HG03469 (cell line): Measurements from ENCODE around the gene ARHGAP6.
"Not testable (repeated sequence)": the region's sequence is repeated elsewhere in the genome, so short reads cannot be mapped to it uniquely, and the experiment has no call there.

Experiments used
- ATAC-seq: cut with Tn5 transposase; IDR thresholded peaks from one replicate; pipeline ENCODE4 v1.9.1; 2021; ENCODE audit warnings: mild to moderate bottlenecking, moderate library complexity, moderate number of reproducible peaks; ENCODE audit not compliant: unreplicated experiment

The ARHGAP6 gene

GRCh38 chrX:11648705-11649519 is 16.8 kb downstream of the ARHGAP6 start:
- ATAC-seq = no peak

GRCh38 chrX:11647138-11647537 is 18.6 kb downstream of the ARHGAP6 start:
- no peak for ATAC-seq

DNA sequence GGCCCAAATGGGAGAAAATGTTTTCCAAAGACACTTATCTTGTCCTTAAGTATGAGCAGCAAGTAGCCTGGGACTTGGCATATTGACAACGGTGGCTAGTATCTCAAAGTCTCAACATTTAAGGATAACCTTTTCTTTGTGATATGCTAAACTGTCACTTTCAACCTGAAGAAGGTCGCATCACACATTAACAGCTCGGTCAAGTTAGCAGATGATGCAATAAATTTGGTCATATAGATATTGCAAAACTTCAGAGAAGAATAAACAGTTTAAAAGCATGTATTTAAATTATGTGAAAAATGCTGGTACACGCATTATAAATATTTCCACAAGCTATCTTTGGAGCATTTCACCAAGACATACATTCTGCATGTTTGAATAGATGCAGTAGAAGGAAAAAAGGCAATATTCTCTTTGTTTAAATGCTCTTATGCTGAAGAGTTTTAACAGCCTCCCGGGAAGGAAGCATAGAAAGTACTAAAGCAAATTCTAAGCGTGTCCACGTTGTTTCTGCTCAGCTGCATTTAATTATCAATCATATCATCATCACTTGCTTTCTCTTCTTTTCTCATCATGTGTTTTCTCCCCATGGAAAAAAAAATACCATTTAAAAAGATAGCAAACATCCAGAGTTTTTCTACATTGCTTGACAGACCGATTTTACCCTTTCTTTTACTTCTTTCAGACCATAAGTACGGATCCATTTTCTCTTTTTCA is 24.2 kb downstream of the ARHGAP6 start:
- no peak for ATAC-seq

GRCh38 chrX:11640089-11640488 is 25.6 kb downstream of the ARHGAP6 start:
- no peak for ATAC-seq

DNA sequence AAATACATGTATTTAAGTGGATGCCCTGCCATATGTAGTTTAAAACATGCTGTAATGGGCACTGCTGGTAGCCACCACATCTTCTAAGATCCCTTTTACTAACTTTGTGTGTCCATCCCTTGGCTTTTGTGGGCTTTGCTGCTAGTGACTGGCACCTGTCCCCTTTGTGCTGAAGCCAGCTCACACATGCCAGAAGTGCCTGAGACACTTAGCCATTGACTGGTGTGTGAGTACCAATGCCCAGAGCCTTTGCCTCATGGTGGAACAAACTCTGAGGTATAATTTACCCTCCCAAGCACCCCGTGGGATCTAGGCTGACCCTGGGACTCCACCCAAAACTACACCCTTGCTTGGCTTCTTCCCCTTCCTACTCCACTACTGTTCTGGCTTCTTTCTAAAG is 33.0 kb downstream of the ARHGAP6 start:
- no peak for ATAC-seq

GRCh38 chrX:11629593-11630211 is 36.0 kb downstream of the ARHGAP6 start:
- ATAC-seq = no peak

- ATAC-seq = no peak
Measured at GRCh38 chrX:11628399-11628798, 37.3 kb downstream of the ARHGAP6 start.

DNA sequence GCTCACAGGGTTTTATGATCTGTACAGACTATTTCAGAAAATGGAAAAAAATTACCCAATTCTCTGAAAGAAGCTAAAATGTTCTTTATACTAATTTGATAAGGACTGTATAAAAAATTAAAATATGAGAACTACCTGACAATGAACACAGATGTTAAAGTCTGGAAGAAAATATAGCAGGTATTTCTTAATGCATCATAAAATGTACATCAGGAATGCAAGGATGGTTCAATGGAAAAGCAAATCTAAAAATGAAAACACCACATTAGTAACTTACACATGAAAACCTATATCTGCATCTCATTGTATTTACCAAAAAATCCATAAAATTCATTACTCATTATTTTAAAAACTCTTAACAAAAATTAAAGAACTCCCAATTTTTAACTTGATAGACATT is 39.4 kb downstream of the ARHGAP6 start:
- ATAC-seq = no peak

GRCh38 chrX:11619441-11619840 is 46.3 kb downstream of the ARHGAP6 start:
- no peak for ATAC-seq

DNA sequence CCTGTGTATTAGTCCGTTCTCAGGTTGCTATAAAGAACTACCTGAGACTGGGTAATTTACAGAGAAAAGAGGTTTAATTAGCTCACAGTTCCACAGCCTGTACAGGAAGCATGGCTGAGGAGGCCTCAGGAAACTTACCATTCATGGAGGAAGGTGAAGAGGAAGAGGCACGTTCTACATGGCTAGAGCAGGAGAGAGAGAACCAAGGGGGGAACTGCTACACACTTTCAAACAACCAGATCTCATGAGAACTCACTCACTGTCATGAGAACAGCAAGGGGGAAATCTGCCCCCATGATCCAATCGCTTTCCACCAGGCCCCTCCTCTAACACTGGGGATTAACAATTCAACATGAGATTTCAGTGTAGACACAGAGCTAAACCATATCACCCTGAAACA is 51.5 kb downstream of the ARHGAP6 start:
- not testable (repeated sequence) for ATAC-seq

- peak; percentile 54 for ATAC-seq
Measured at GRCh38 chrX:11611965-11612364, 53.8 kb downstream of the ARHGAP6 start.

DNA sequence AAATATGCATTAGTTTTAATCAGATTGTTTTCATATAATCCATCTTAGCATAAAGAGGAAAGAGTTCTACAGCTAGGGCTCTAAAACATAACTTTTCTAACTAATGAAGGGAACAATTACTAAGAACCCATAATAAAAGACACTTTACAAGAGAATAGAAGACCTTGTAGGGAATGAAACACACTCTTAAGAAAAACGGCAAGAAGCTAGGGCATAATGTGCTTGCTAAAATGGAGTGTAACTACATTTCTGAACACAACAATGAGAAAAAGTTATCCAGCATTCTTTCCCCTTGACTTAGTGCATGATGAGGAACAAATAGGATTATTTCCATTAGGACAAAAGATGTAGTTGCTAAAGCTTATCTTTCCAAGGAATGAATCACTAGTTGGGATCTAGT is 54.6 kb downstream of the ARHGAP6 start:
- ATAC-seq = no peak

GRCh38 chrX:11609109-11609508 is 56.6 kb downstream of the ARHGAP6 start:
- ATAC-seq = no peak

- ATAC-seq = no peak
Measured at GRCh38 chrX:11606408-11606807, 59.3 kb downstream of the ARHGAP6 start.

GRCh38 chrX:11600578-11600977 is 65.1 kb downstream of the ARHGAP6 start:
- ATAC-seq = no peak

GRCh38 chrX:11597479-11597878 is 68.2 kb downstream of the ARHGAP6 start:
- no peak for ATAC-seq

GRCh38 chrX:11591723-11592346 is 73.9 kb downstream of the ARHGAP6 start:
- no peak for ATAC-seq

- ATAC-seq = no peak
Measured at GRCh38 chrX:11589641-11590040, 76.1 kb downstream of the ARHGAP6 start.

DNA sequence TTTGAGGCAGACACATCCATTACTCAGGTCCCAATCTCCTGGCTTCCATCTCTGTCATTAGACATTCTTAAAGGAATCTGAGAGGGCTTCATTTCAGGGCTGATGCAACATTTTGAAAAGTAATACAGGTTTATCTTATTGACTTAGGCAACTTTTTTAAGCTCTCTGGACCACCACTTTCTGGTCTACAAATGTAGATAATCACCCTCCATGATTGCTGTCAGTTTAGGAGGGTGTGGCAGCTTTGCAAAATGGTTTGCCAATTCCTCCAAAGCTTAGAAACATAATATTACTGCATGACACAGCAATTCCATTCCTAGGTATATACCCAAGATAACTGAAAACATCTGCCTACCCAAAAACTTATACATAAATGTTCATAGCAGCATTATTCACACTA is 77.6 kb downstream of the ARHGAP6 start:
- no peak for ATAC-seq

GRCh38 chrX:11585174-11585573 is 80.5 kb downstream of the ARHGAP6 start:
- no peak for ATAC-seq

GRCh38 chrX:11580789-11581188 is 84.9 kb downstream of the ARHGAP6 start:
- no peak for ATAC-seq
